Endothelial cell (in vitro differentiated cells): ENCODE measurements around the gene LRP5. TPM values are rescaled to one million over a fixed set of nuclear protein-coding genes. Genes with fewer than 3 reads are reported as not detected.
A peak's percentile ranks its signal among the peaks of the same experiment; 100 is the strongest.
"Not testable (repeated sequence)": the region's sequence is repeated elsewhere in the genome, so short reads cannot be mapped to it uniquely, and the experiment has no call there.

Experiments used
- DNase-seq: peaks from one replicate; pipeline ENCODE4 v3.0.0; 2021; ENCODE audit warnings: low spot score
- H3K27ac Mint-ChIP-seq: one replicate; pipeline ENCODE4 v1.8.0; 2021; ENCODE audit warnings: mixed read lengths, inconsistent platforms; ENCODE audit not compliant: unreplicated experiment
- H3K27me3 Mint-ChIP-seq: one replicate; pipeline ENCODE4 v1.8.0; 2021; ENCODE audit warnings: mild to moderate bottlenecking, moderate library complexity, mixed read lengths, inconsistent platforms; ENCODE audit not compliant: unreplicated experiment
- H3K36me3 Mint-ChIP-seq: one replicate; pipeline ENCODE4 v1.8.0; 2021; ENCODE audit warnings: mild to moderate bottlenecking, low read depth, mixed read lengths, inconsistent platforms; ENCODE audit not compliant: unreplicated experiment
- H3K4me1 Mint-ChIP-seq: one replicate; pipeline ENCODE4 v1.8.0; 2021; ENCODE audit warnings: mild to moderate bottlenecking, mixed read lengths, inconsistent platforms; ENCODE audit not compliant: unreplicated experiment
- H3K4me3 Mint-ChIP-seq: one replicate; pipeline ENCODE4 v1.8.0; 2021; ENCODE audit warnings: mild to moderate bottlenecking, mixed read lengths, inconsistent platforms; ENCODE audit not compliant: unreplicated experiment
- H3K9me3 Mint-ChIP-seq: one replicate; pipeline ENCODE4 v1.8.0; 2021; ENCODE audit warnings: mixed read lengths, inconsistent platforms; ENCODE audit not compliant: unreplicated experiment
- total RNA-seq: library from RNA; stranded (reverse); fragmentation: NEBNext Ultra II Directional; extraction: Animal tissue kit (Norgen Biotek cat#: 25700); gene quantifications from one replicate; pipeline ENCODE4 v1.2.1, GENCODE V29; 2021; ENCODE audit not compliant: unreplicated experiment
- TF ChIP-seq, protein P1 (sequence below): fragments of 200-600 bp; sonication (generic); IDR thresholded peaks from one replicate; pipeline ENCODE4 v1.5.0; 2021; ENCODE audit warnings: antibody characterized with exemption; ENCODE audit not compliant: unreplicated experiment

Gene LRP5
- total RNA-seq, 1 donor from 2014 or later, result 72.3 TPM

DNA sequence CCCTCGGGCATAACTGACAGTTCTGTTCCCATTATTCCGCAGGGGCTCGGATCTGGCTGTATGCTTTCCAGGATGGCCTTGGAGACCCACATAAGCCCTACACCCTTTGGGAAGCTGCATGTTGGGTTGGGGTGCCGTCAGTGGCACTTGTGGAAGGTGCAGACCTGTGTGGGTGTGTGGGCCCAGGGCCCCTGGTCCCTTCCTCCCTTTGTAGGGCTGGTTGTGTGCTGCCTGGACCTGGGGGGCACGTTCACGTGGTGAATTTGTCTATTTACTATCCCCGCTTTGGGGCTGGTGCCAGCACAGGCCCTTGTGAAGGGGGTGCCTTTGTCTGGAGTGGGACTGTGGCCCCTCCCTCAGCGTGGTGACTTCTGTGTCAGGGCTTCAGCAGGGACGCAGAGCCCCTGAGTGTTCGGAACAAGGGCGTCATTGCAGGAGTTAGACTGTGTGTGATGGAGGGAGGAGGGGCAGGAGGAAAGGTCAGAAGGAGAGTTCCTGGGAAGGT lies 133.2 kb downstream of the LRP5 start:
- H3K27ac Mint-ChIP-seq, result no peak overlapping the region
- no peak for DNase-seq
- no peak overlapping the region for H3K4me3 Mint-ChIP-seq
- peaks cover 14% of the 10 kb centered on the region for H3K4me1 Mint-ChIP-seq
- H3K9me3 Mint-ChIP-seq, result no peaks in the 10 kb centered on the region
- TF ChIP-seq, protein P1, sequence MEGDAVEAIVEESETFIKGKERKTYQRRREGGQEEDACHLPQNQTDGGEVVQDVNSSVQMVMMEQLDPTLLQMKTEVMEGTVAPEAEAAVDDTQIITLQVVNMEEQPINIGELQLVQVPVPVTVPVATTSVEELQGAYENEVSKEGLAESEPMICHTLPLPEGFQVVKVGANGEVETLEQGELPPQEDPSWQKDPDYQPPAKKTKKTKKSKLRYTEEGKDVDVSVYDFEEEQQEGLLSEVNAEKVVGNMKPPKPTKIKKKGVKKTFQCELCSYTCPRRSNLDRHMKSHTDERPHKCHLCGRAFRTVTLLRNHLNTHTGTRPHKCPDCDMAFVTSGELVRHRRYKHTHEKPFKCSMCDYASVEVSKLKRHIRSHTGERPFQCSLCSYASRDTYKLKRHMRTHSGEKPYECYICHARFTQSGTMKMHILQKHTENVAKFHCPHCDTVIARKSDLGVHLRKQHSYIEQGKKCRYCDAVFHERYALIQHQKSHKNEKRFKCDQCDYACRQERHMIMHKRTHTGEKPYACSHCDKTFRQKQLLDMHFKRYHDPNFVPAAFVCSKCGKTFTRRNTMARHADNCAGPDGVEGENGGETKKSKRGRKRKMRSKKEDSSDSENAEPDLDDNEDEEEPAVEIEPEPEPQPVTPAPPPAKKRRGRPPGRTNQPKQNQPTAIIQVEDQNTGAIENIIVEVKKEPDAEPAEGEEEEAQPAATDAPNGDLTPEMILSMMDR, result no peak
- peaks cover 17% of the 10 kb centered on the region for H3K36me3 Mint-ChIP-seq
- H3K27me3 Mint-ChIP-seq, result peaks cover 3% of the 10 kb centered on the region

DNA sequence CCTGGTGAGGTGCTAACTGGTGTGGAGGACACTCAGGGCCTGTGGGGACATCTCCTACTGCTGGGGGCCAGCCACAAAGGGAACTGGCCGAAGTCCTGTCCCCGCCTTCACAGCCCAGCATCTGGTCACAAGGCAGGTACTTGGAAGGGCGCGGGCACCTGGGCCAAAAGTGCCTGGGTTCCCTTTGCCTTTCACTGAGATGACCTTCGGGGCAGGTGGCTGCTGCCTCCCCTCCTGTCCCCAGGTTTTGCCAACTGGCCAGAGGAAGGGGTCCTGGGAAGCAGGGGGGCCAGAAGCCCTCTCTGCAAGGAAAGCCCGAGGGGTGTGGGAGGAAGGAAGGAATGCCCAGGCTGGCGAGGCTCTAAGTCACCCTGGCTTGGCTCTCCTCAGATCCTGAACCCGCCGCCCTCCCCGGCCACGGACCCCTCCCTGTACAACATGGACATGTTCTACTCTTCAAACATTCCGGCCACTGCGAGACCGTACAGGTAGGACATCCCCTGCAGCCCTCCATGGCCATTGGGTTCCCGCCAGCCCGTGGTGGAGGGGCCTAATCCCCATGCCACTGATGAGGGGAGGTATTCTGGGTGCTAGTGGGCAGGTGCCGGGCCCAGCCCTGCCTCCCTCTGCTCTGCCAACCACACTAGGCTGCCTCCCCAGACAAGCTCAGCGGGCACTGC lies 133.8 kb downstream of the LRP5 start:
- Mint-ChIP-seq H3K4me3 (no peak overlapping the region), H3K27me3 (peaks cover 3% of the 10 kb centered on the region), H3K9me3 (no peaks in the 10 kb centered on the region), H3K27ac (no peak overlapping the region), H3K4me1 (peaks cover 14% of the 10 kb centered on the region), H3K36me3 (peaks cover 17% of the 10 kb centered on the region)
- TF ChIP-seq, protein P1, result no peak
- DNase-seq, result no peak

DNA sequence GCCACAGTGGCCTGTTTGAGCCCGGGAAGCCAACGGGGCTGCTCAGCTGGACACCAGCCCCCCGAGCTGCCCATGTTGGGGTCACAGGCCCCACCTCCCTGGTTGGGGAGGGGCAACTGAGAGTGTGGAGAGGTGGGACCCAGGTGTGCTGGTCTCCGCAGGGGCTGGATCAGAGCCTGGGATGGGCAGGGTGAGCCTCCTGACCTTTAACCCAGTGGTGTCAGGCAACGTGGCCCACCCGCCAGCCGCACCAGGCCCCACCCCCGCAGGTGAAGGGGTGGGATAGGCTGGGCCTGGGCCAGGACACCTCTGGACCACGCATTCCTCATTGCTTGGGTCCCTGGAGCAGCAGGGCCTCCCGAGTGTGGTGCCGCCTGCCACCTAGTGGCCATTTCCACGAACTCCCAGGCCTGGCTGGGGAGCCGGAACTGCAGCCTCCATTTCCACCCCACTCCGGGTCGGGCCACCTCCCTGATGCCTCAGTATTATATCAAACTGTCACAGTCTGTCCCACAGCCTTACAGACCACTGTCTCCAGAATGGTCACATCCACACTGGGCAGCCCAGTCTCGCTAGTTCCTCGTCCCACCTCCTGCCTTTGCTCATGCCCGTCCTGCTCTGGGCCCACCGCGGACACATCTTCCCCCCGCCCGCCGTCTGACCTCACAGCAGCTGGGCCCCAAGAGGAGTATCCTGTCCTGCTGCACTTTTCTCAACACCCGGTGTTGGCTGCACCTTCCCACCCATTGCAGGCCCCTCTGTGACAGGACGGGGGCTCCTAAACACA lies 134.8 kb downstream of the LRP5 start:
- TF ChIP-seq, protein P1, result peak; percentile 90
- DNase-seq, result peak; percentile 87
- H3K4me1 Mint-ChIP-seq, result peaks cover 4% of the 10 kb centered on the region
- no peak overlapping the region for H3K27ac Mint-ChIP-seq
- H3K36me3 Mint-ChIP-seq, result peaks cover 17% of the 10 kb centered on the region
- no peaks in the 10 kb centered on the region for H3K9me3 Mint-ChIP-seq
- no peak overlapping the region for H3K4me3 Mint-ChIP-seq
- peaks cover 3% of the 10 kb centered on the region for H3K27me3 Mint-ChIP-seq

DNA sequence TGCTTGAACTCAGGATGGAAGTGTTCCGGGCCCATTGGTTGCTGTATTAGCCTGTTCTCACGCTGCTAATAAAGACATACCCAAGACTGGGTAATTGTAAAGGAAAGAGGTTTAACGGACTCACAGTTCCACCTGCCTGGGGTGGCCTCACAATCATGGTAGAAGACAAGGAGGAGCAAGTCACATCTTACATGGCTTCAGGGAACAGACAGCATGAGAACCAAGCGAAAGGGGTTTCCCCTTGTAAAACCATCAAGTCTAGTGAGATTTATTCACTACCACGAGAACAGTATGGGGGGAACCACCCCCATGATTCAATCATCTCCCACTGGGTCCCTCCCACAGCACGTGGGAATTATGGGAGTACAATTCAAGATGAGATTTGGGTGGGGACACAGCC lies 135.5 kb downstream of the LRP5 start:
- Mint-ChIP-seq H3K4me3 (peak overlapping the region; percentile 37), H3K36me3 (peaks cover 17% of the 10 kb centered on the region)
- not testable (repeated sequence) for H3K27me3 Mint-ChIP-seq, H3K9me3 Mint-ChIP-seq, H3K4me1 Mint-ChIP-seq, H3K27ac Mint-ChIP-seq, DNase-seq

DNA sequence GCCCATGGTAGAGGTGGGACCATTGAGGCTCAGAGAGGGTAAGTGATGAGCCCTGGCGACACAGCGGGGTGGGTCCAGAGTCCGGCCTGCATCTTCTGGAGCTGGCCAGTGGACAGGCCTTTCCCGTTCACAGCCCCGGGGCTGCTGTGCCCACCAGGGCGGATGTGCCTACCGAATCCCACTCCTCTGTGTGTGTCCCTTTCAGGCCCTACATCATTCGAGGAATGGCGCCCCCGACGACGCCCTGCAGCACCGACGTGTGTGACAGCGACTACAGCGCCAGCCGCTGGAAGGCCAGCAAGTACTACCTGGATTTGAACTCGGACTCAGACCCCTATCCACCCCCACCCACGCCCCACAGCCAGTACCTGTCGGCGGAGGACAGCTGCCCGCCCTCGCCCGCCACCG lies 136.2 kb downstream of the LRP5 start:
- peaks cover 17% of the 10 kb centered on the region for H3K36me3 Mint-ChIP-seq
- H3K4me1 Mint-ChIP-seq, result no peaks in the 10 kb centered on the region
- peaks cover 3% of the 10 kb centered on the region for H3K27me3 Mint-ChIP-seq
- TF ChIP-seq, protein P1, result no peak
- H3K9me3 Mint-ChIP-seq, result no peaks in the 10 kb centered on the region
- H3K4me3 Mint-ChIP-seq, result peak overlapping the region; percentile 37
- no peak overlapping the region for H3K27ac Mint-ChIP-seq
- DNase-seq, result no peak
